BLaER1 treated with 17β-estradiol and CSF1 and Interleukin-3, amounts not matched to agents 10 nM and 100 nM (cell line): ENCODE data around the gene TUBGCP6.

Experiments used
- H3K27ac ChIP-seq, 11 experiments: shearing (Covaris generic); formaldehyde crosslinking; 2 replicates each; pipeline ENCODE4 v1.8.1; 2022
- H3K27me3 ChIP-seq, 11 experiments: shearing (Covaris generic); formaldehyde crosslinking; 2 replicates each; pipeline ENCODE4 v1.8.1; 2022
- H3K36me3 ChIP-seq, 11 experiments: shearing (Covaris generic); formaldehyde crosslinking; 2 replicates each; pipeline ENCODE4 v1.8.1; 2022
- H3K4me1 ChIP-seq, 10 experiments: shearing (Covaris generic); formaldehyde crosslinking; 2 replicates each; pipeline ENCODE4 v1.8.1; 2022
- H3K4me2 ChIP-seq, 11 experiments: shearing (Covaris generic); formaldehyde crosslinking; 2 replicates each; pipeline ENCODE4 v1.8.1; 2022
- H3K4me3 ChIP-seq, 10 experiments: shearing (Covaris generic); formaldehyde crosslinking; 2 replicates each; pipeline ENCODE4 v1.8.1; 2022
- H3K9ac ChIP-seq, 11 experiments: shearing (Covaris generic); formaldehyde crosslinking; 2 replicates each; pipeline ENCODE4 v1.8.1; 2022
- H3K9me3 ChIP-seq, 11 experiments: shearing (Covaris generic); formaldehyde crosslinking; replicated peaks in 1 of 11; 2 replicates each; pipeline ENCODE4 v1.8.1; 2022
- H4K20me1 ChIP-seq, 11 experiments: shearing (Covaris generic); formaldehyde crosslinking; 2 replicates each; pipeline ENCODE4 v1.8.1; 2022
- Cebpa-rat ChIP-seq, 11 experiments: shearing (Covaris generic); IDR thresholded peaks; 2 replicates each; pipeline ENCODE4 v1.8.1; 2022

TUBGCP6 gene

DNA sequence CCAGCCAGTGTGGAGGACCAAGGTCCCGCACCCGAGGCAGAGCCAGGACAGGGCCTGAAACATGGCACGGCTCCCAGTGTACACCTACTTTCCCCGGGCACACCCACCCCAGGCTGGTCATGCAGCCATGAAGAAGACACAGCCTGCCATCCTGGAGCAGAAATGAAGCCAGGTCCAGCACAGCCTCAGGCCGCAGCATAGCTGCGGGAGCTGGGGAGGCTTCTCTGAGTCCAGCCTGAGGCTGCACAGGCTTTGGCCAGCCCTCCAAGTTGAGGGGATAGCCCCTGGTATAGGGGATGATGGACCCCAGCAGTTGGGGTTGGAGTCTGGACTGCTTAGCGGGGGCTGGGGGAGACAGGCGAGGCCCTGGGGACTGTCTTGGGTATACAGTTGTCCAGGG, 9.1 kb upstream of the TUBGCP6 start:
- H3K9me3 ChIP-seq = no peaks in the 10 kb centered on the region
- H3K27ac ChIP-seq = no peak overlapping the region
- H3K27me3 ChIP-seq = no peaks in the 10 kb centered on the region
- no peak overlapping the region for H3K4me2 ChIP-seq
- no peak for TF ChIP-seq Cebpa-rat (IDR thresholded peaks at IDR 0.05)
- peaks cover 12 to 73% (median 44%) of the 10 kb centered on the region in 11 experiments; a peak in 20 of 22 replicates for H3K36me3 ChIP-seq
- peak overlapping the region in 2 of 11 experiments; percentile 2 to 9; a peak in 1 of 22 replicates for H3K9ac ChIP-seq
- H3K4me1 ChIP-seq = peaks cover 26 to 42% (median 29%) of the 10 kb centered on the region in 10 experiments
- peaks cover 10 to 92% (median 59%) of the 10 kb centered on the region in 11 experiments; a peak in 21 of 22 replicates for H4K20me1 ChIP-seq
- no peak overlapping the region for H3K4me3 ChIP-seq

GRCh38 chr22:50253046-50253915, 8.5 kb upstream of the TUBGCP6 start:
- no peak for TF ChIP-seq Cebpa-rat (IDR thresholded peaks at IDR 0.05)
- H3K4me2 ChIP-seq = no peak overlapping the region
- no peaks in the 10 kb centered on the region for H3K27me3 ChIP-seq
- peaks cover 5 to 91% (median 58%) of the 10 kb centered on the region in 11 experiments; a peak in 21 of 22 replicates for H4K20me1 ChIP-seq
- H3K9ac ChIP-seq = peak overlapping the region in 4 of 11 experiments; percentile 2 to 43 (median 21); a peak in 2 of 22 replicates
- peaks cover 26 to 43% (median 33%) of the 10 kb centered on the region in 10 experiments for H3K4me1 ChIP-seq
- H3K4me3 ChIP-seq = no peak overlapping the region
- peaks cover 12 to 72% (median 44%) of the 10 kb centered on the region in 11 experiments; a peak in 20 of 22 replicates for H3K36me3 ChIP-seq
- H3K9me3 ChIP-seq = no peaks in the 10 kb centered on the region
- H3K27ac ChIP-seq = no peak overlapping the region

DNA sequence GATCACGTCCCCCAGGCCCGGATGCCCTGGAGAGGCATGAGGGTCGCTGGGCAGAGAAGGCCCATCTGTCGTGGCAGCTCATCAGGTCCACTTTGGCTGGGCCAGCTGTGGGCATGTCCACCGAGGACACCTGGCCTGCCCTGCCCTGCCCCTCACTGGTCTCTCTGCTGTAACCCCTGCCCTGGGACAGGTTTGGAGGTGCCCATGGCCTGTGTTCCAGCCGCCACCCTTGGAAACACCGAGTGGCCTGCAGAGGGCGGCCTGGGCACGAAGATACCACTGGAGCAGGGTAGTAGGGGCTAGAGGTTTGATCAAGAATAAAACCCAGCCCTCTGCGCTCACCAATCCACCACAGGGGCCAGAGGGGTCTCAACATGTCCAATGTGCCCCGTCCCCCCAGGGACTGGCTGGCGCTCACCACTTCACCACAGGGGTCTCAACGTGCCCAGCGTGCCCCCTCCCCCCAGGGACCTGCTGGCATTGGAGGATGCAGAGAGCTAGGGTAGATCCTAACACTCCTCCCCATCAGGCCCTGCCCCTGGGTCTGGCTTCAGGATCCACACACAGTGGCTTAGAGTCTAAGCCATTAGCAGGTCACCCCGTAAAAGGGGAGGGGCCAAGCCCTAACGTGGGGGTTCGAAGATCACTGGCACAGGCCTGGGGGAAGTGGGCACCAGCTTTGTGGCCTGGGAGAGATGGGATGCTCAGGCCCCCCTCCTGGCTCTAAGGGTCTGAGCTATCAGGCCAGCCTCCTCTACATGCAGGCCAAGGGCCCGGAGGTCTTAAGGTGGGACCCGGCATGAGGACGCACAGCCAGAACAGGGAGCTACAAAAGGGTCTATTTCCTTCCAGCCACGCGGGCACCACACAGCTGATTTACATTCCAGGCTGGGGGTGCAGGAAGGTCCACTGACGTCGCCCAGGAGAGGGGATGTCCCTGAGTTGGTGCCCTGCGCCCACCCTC, 7.5 kb upstream of the TUBGCP6 start:
- H3K4me2 ChIP-seq = peak overlapping the region; percentile 96 to 100 (median 98)
- no peak for TF ChIP-seq Cebpa-rat (IDR thresholded peaks at IDR 0.05)
- peak overlapping the region in 9 of 11 experiments; percentile 82 to 90 (median 88); a peak in 14 of 22 replicates for H3K9ac ChIP-seq
- H3K27ac ChIP-seq = peak overlapping the region in 8 of 11 experiments; percentile 75 to 87 (median 83); a peak in 11 of 22 replicates
- peaks cover 14 to 72% (median 44%) of the 10 kb centered on the region in 11 experiments; a peak in 20 of 22 replicates for H3K36me3 ChIP-seq
- H4K20me1 ChIP-seq = peaks cover 5 to 91% (median 61%) of the 10 kb centered on the region in 11 experiments; a peak in 21 of 22 replicates
- peak overlapping the region in 7 of 10 experiments; percentile 79 to 88 (median 83); a peak in 10 of 20 replicates for H3K4me3 ChIP-seq
- H3K27me3 ChIP-seq = no peaks in the 10 kb centered on the region
- peaks cover 35 to 50% (median 42%) of the 10 kb centered on the region in 10 experiments for H3K4me1 ChIP-seq
- no peaks in the 10 kb centered on the region for H3K9me3 ChIP-seq

GRCh38 chr22:50251477-50252081, 6.8 kb upstream of the TUBGCP6 start:
- H3K4me2 ChIP-seq = peak overlapping the region; percentile 96 to 100 (median 98)
- peaks cover 38 to 56% (median 46%) of the 10 kb centered on the region in 10 experiments for H3K4me1 ChIP-seq
- peak overlapping the region; percentile 72 to 88 (median 82) for H3K4me3 ChIP-seq
- H3K9me3 ChIP-seq = no peaks in the 10 kb centered on the region
- TF ChIP-seq Cebpa-rat (IDR thresholded peaks at IDR 0.05) = no peak
- no peaks in the 10 kb centered on the region for H3K27me3 ChIP-seq
- H3K9ac ChIP-seq = peak overlapping the region; percentile 82 to 90 (median 88); a peak in 21 of 22 replicates
- peak overlapping the region in 9 of 11 experiments; percentile 75 to 87 (median 82); a peak in 17 of 22 replicates for H3K27ac ChIP-seq
- H4K20me1 ChIP-seq = peaks cover 5 to 91% (median 59%) of the 10 kb centered on the region in 11 experiments; a peak in 21 of 22 replicates
- H3K36me3 ChIP-seq = peaks cover 13 to 72% (median 44%) of the 10 kb centered on the region in 11 experiments; a peak in 21 of 22 replicates

DNA sequence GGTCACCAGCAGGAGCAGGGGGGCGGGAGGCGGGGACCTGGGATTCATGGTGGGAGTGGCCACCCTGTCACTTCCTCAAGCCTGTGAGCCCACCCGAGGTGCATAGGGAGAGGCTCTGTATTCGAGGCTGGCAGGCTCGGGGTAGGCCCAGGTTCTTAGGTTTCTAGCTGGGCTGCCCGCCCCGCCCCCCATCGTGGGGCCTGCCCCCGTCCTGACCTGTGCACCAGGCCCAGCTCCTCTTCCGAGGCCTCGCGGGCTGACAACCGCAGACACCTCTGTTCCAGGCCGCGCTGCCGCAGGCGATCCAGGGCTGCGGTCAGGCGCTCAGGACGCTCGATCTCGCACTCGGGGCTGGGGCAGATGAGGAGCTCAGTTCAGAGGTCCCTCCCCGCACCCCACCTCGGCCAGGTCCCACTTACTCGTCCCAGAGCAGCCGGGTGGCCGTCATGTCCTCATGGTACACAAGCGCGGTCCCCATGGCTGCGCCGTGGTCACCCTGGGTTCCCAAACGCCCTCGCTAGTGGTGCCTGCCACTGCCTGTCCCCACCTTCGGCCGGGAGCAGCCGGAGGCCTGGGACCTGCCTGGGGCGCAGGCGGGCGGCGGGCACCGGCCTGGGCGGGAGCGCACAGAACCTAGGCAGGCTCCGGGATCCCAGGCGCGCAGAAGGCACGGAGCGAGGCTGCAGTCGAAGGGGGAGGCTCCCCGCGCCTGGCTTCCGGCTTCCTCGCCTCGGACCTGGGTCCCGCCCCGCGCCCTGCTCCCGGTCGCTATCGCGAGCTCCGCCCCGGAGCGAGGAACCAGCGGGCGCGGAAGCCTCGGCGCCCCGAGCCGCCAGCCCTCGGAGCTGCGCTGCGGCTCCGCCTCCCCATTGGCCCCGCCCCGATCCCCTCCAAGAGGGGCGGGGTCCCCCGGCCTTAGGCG, 6.0 kb upstream of the TUBGCP6 start, which contains the start of gene HDAC10:
Gene HDAC10 (minus strand): TSS at position 711 of the 922 bp plus-strand sequence. CDS start 233 bp downstream, at position 478.
- Histone ChIP-seq H3K9me3 (no peaks in the 10 kb centered on the region), H3K4me2 (peak within 1 kb of the TSS; percentile 96 to 100 (median 98)), H3K4me3 (peak within 1 kb of the TSS; percentile 72 to 88 (median 82)), H3K27me3 (no peaks in the 10 kb centered on the region), H3K36me3 (peaks cover 14 to 72% (median 44%) of the 10 kb centered on the region in 11 experiments; a peak in 21 of 22 replicates), H3K4me1 (peaks cover 43 to 64% (median 50%) of the 10 kb centered on the region in 10 experiments), H3K9ac (peak within 1 kb of the TSS; percentile 82 to 90 (median 88)), H4K20me1 (peaks cover 5 to 91% (median 57%) of the 10 kb centered on the region in 11 experiments; a peak in 20 of 22 replicates), H3K27ac (peak within 1 kb of the TSS; percentile 60 to 87 (median 81); a peak in 21 of 22 replicates)
- no peak for TF ChIP-seq Cebpa-rat (IDR thresholded peaks at IDR 0.05)

DNA sequence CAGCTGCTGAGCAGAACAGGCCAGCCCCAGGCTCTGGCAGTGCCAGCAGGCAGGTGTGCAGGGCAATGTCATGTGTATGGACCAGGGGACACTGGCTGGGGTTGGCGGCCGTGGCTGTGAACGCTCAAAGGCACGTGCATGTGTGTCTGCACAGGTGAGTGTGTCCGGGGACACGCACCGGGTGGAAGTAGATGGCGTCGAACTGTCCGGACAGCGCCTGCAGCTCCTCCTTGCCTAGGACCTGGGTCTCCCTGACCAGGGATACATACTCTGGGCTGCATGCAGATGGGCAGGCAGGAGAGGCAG, 5.4 kb upstream of the TUBGCP6 start:
- TF ChIP-seq Cebpa-rat (IDR thresholded peaks at IDR 0.05) = no peak
- no peaks in the 10 kb centered on the region for H3K27me3 ChIP-seq
- peaks cover 17 to 71% (median 44%) of the 10 kb centered on the region in 11 experiments; a peak in 21 of 22 replicates for H3K36me3 ChIP-seq
- H3K4me1 ChIP-seq = peaks cover 47 to 68% (median 55%) of the 10 kb centered on the region in 10 experiments
- peak overlapping the region; percentile 72 to 88 (median 82) for H3K4me3 ChIP-seq
- no peaks in the 10 kb centered on the region for H3K9me3 ChIP-seq
- H3K4me2 ChIP-seq = peak overlapping the region; percentile 96 to 100 (median 98)
- peak overlapping the region; percentile 82 to 90 (median 88) for H3K9ac ChIP-seq
- peak overlapping the region in 10 of 11 experiments; percentile 60 to 87 (median 82); a peak in 16 of 22 replicates for H3K27ac ChIP-seq
- peaks cover 5 to 89% (median 59%) of the 10 kb centered on the region in 11 experiments; a peak in 20 of 22 replicates for H4K20me1 ChIP-seq
